OCI-LY7 (cell line): ENCODE measurements around the gene CCDC57.

Experiments used
- CTCF ChIP-seq: fragments of 200-600 bp; sonication (generic); conservative IDR thresholded peaks from 2 replicates; pipeline ENCODE4 v1.5.1; 2014; ENCODE audit warnings: mild to moderate bottlenecking, antibody characterized with exemption, low read length, moderate library complexity, mixed read lengths
- EZH2phosphoT487 ChIP-seq: fragments of 200-600 bp; sonication (generic); IDR thresholded peaks from 2 replicates; pipeline ENCODE4 v1.6.1; 2018; ENCODE audit warnings: low read depth, borderline replicate concordance, mild to moderate bottlenecking, mixed run types, antibody characterized with exemption, low read length, moderate library complexity, mixed read lengths

- TF ChIP-seq CTCF, result no peak
- no peak for TF ChIP-seq EZH2phosphoT487
These were observed 94.4 kb downstream of the CCDC57 start for GRCh38 chr17:82118168-82118814.
